Measurements from ENCODE around the gene CACFD1.

Gene CACFD1

GRCh38 chr9:133510926-133511505 is 51.2 kb downstream of the CACFD1 start:
- FAIRE-seq (no peak), DNase-seq (ENCODE audit: insufficient read length, low spot score) (no peak)
- TF ChIP-seq CTCF (IDR thresholded peaks at IDR 0.05; ENCODE audit: insufficient read depth, missing control alignments): no peak

GRCh38 chr9:133511607-133512006 is 51.8 kb downstream of the CACFD1 start:
- no peak for FAIRE-seq
- TF ChIP-seq CTCF (IDR thresholded peaks at IDR 0.05; ENCODE audit: insufficient read depth, missing control alignments): no peak
- no peak for DNase-seq (ENCODE audit: insufficient read length, low spot score)

- DNase-seq (ENCODE audit: insufficient read length, low spot score): no peak
- no peak for TF ChIP-seq CTCF (IDR thresholded peaks at IDR 0.05; ENCODE audit: insufficient read depth, missing control alignments)
- no peak for FAIRE-seq
These were observed 52.8 kb downstream of the CACFD1 start for GRCh38 chr9:133512253-133513213.

GRCh38 chr9:133513214-133514100 is 53.7 kb downstream of the CACFD1 start:
- no peak for DNase-seq (ENCODE audit: insufficient read length, low spot score)
- no peak for TF ChIP-seq CTCF (IDR thresholded peaks at IDR 0.05; ENCODE audit: insufficient read depth, missing control alignments)
- no peak for FAIRE-seq

GRCh38 chr9:133514460-133515239 is 54.9 kb downstream of the CACFD1 start:
- FAIRE-seq (no peak), DNase-seq (ENCODE audit: insufficient read length, low spot score) (no peak)
- no peak for TF ChIP-seq CTCF (IDR thresholded peaks at IDR 0.05; ENCODE audit: insufficient read depth, missing control alignments)

- no peak for FAIRE-seq
- DNase-seq (ENCODE audit: insufficient read length, low spot score): no peak
These were observed 55.4 kb downstream of the CACFD1 start for GRCh38 chr9:133515240-133515610.

More at GRCh38 chr9:133515240-133515610, 55.4 kb downstream of the CACFD1 start:
- TF ChIP-seq CTCF (IDR thresholded peaks at IDR 0.05; ENCODE audit: insufficient read depth, missing control alignments): no peak
